Measurements from ENCODE around the gene MDFIC.
"Not testable (repeated sequence)": the region's sequence is repeated elsewhere in the genome, so short reads cannot be mapped to it uniquely, and the experiment has no call there.

MDFIC gene, protein sequence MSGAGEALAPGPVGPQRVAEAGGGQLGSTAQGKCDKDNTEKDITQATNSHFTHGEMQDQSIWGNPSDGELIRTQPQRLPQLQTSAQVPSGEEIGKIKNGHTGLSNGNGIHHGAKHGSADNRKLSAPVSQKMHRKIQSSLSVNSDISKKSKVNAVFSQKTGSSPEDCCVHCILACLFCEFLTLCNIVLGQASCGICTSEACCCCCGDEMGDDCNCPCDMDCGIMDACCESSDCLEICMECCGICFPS

DNA sequence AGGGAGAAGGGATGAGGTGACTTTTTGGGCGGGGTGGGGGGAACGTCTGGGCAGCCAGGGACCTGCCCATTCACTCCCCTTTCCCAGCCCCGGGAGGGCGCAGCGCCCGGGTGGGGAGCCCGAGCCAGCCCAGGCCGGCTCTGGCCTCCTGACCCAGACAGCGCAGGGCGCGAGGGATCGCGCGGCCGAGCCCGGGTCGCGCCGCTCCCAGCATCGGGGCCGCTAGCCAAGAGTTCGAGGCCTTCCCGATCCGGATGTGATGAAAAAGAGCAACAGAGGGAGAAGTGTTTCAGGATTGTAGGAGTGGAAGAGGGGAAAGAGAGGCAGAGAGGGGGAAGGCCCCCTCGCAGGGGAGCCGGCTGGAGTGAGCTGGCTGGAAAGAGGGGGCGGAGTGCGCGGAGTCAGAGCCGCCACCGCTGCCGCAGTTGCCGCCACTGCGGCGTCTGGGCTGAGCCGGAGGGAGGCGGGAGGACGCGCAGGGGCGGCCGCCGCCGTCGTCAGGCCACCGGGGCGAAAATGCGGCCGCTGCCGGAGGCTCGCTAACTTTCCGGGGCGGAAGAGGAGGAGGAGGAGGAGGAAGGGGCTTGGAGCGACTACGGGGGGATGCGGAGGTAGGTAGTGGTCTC, at the start of gene MDFIC:
TSS of gene MDFIC (plus strand) at position 69 of the 626 bp plus-strand sequence. CDS start 940 bp downstream, outside the sequence.
- no peak for DNase-seq

DNA sequence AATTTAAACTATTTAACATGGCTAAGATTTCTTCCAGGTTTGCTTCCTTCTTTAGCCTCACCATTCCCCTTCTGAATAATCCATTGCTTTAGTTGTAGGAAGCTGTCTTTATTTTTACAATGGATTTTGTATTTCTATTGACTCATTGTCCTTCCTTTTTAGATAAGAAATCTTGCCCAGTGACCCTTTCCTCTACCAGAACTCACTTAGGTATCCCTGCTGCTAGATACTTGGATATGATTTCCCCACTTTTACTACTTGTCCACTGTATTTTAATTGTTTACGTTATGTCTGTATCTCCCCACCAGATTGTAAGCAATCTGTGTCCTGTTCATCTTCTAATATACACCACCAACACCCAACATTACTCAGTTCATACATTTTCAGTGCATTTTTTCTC, 47.7 kb upstream of the MDFIC start:
- DNase-seq, result no peak

DNA sequence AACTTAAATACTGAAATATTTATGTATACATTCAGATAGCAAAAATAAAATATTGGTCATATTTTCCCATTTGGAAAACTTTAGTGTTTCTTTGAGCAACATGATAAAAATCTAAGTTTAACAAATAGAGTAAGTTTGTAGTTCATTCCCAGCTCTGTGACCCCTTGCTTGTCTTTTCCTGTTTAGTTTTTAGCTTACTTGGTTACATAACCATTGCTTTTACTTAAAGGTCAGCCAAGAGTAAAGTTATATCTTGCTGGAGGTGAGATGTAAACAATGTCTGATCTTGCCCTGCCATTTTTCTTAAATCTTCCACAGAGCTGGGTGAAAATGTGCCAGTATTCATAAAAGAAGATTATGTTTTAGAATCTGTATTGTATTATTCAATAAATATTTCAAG, 46.7 kb upstream of the MDFIC start:
- no peak for DNase-seq

DNA sequence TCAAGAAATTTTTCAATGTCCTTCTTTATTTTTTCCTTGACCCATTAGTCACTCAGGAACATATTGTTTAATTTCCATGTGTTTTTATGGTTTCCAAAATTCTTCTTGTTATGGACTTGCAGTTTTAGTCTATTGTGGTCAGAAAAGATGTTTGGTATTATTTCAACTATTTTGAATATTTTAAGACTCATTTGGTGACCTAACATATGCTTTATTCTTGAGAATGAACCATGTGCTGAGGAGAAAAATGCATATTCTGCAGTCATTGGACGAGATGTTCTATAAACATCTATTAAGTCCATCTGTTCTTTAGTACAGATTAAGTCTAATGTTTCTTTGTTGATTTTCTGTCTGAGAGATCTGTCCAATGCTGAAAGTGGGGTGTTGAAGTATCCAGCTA, 42.3 kb upstream of the MDFIC start:
- no peak for DNase-seq

DNA sequence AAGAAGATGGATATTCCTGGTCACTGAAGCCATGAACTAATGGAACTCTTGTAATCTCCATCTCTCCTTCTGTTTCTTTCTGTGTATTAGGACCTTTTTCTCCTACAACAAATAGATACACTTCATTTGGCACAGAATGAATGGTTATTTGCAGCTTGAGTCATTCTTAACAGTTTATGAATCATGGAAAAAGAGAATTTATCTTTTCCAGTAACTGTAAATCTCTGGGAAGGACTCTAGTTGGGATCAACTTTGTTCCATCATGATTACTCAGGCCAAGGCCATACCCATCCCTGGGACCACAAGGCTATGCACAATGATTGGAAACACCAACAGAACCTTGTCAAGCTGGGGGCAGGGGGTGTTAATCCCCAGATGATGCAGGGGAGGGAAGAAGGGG, 36.1 kb upstream of the MDFIC start:
- no peak for DNase-seq

DNA sequence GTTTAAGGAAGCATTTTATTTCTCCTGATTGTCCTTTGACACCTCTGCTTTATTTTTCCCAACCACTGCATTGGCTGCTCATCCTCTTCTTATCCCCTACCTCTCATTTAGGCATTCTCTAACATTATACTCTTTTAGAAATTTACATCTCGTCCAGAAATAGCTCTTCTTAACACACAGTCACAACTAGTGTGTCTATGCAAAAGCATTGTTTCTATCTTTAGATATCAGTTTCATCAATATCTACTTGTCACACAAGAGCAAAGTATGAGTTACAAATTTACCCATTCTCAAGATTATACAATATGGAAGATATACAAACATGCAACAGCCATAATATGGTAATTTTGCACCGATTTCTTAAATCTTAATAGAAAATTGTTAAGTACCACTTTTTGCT, 35.7 kb upstream of the MDFIC start:
- DNase-seq, result no peak

DNA sequence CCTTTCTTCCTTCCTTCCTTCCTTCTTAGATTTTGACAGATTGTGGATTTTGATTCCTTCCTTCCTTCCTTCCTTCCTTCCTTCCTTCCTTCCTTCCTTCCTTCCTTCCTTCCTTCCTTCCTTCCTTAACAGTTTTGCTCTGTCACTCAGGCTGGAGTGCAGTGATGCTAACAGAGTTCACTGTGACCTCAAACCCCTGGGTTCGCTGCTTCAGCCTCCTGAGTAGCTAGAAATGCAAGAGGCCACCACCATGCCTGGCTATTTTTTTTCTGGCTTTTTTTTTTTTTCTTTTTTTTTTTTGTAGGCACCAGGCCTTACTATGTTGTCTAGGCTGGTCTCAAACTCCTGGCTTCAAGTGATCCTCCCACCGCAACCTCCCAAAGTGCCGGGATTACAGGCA, 32.8 kb upstream of the MDFIC start:
- not testable (repeated sequence) for DNase-seq

DNA sequence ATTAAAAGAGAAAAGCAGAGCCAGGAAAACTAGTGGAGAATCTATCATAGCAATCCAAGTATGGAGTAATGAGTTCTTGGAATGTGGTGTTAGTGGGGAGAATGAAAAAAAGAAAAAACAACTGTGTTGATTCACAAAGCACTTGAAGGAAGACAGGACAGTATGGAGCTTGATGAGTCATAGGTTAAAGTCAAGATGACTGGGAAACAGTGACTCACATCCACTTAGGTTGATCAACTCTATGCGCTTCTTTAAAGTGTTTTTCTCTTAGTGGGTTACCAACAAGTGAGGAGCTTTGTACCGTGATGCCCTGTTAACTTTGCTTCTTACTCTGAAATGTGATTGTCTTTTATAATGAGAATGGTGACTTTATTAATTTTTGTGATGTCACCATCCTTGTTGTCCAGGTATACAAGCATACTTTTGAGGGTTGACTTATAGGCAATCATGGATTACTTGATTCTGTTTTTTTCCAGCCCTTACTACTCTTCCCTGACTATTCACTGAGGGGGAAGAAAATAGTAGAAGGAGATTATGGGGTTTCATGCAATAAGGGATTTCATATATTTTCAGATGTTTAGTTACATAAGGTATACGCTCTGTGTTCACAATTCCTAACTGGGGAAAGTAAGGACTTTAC, 32.1 kb upstream of the MDFIC start:
- DNase-seq, result no peak

DNA sequence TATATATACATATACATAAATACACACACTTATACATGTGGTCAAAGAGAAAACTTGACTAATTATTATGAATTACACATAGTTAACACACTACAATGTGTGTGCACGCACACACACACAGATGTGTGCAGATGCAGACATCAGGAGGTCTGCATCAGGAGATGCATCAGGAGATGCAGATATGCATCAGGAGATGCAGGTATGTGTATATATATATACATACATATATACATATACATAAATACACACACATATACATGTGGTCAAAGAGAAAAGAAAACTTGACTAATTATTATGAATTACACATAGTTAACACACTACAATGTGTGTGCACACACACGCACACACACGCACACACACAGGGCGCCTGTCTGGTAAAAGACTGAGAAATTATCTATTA, 31.3 kb upstream of the MDFIC start:
- DNase-seq, result no peak

DNA sequence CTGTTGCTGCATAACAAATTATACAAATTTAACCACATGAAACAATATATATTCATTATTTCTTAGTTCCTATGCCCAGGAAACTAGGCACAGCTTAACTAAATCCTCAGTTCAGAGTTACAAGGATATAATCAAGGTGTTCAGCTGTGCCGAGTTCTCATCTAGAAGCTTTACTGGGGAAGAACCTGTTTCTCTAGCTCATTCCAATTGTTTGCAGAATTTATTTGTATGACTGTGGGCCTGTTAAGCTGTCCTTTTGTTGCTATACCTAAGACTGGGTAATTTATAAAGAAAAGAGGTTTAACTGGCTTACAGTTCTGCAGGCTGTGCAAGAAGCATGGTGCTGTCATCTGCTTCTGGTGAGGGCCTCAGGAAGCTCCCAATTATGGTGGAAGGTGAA, 21.8 kb upstream of the MDFIC start:
- no peak for DNase-seq

DNA sequence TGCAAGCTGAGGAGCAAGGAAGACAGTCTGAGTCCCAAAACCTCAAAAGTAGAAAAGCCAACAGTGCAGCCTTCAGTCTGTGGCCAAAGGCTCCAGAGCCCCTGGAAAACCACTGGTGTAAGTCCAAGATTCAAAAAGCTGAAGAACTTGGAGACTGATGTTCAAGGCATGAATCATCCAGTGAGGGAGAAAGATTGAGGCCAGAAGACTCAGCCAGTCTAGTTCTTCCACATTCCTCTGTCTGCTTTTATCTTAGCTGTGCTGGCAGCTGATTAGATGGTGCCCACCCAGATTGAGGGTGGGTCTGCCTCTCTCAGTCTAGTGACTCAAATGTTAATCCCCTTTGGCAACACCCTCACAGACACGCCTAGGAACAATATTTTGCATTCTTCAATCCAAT, 20.1 kb upstream of the MDFIC start:
- no peak for DNase-seq

DNA sequence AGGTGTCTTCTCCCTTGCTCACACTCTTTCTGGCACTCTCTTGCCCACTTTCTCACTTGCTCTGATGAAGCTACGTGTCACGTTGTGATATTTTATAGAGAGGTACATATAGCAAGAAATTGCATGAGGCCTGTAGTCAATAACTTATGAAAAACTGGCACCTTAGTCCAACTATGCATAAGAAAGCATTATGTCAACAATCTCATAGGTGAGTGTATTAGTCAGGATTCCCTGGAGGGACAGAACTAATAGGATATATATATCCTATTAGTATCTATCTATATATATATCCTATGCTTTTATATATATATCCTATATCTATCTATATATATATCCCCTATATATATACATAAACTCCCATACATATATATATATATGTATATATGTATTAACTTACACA, 18.8 kb upstream of the MDFIC start:
- no peak for DNase-seq

DNA sequence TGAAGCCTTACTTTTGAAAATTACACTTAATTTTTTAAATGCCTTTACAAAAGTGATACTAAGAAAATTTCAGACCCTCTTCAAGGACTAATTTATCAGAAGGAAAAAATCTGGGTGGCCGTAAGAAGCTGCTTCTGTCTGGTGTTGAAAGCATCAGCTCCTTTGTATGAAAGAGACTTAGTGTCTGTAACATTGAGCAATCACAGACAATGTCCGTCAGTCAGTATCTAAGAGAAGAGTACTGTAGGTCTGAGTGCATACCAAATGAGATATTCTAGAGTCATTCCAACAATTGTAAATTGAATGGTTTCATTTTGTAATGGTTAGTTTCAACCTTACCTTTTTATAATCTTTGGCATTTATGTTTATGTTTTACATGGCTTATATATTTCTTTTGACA, 11.1 kb upstream of the MDFIC start:
- no peak for DNase-seq

DNA sequence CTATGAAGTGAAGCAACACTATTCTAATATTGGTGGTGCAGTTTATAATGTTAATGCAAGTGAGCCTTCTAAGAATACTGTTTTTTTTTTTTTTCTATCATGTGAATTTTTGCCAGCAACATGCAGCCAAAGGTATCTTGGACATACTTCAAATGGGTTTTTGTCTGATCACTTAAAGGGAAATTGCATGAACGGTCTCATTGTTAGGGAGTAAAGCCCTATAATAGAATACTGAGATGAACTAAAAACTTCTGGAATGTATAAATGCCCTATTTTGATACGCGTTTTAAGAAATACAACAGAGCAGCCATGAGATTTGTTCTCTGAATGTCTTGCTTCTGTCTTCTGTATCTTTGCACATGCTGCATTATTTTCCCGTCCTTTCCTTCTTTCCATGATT, 10.5 kb upstream of the MDFIC start:
- DNase-seq, result no peak

DNA sequence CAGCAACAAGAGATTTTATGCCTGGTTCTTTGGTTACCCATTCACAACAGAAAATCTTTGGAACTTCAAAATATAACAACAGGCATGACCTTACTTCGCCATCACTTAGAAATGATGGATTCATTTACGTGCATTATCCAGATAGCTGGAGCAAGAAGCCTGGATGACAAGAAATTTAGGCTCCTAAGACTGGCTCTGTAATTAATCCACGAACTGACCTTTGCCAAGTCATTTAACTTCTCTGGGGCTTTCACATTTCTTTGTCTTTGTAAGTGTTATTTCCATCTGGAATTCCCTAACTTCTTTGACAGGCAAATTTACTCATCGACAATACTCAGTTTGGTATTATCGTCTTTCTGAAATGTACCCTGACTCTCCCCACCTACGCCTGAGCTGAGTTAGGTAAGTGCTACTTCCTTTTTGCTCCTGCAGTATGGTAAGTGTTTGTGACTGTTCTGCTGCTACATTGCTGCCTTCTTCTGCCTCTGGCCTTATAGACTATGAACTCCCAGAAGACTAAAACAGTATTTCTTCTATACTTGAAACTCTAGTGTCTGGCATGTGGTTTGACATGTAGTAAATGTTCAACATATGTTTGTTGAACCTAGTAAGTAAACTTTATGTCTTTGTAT, 5.5 kb upstream of the MDFIC start:
- no peak for DNase-seq

DNA sequence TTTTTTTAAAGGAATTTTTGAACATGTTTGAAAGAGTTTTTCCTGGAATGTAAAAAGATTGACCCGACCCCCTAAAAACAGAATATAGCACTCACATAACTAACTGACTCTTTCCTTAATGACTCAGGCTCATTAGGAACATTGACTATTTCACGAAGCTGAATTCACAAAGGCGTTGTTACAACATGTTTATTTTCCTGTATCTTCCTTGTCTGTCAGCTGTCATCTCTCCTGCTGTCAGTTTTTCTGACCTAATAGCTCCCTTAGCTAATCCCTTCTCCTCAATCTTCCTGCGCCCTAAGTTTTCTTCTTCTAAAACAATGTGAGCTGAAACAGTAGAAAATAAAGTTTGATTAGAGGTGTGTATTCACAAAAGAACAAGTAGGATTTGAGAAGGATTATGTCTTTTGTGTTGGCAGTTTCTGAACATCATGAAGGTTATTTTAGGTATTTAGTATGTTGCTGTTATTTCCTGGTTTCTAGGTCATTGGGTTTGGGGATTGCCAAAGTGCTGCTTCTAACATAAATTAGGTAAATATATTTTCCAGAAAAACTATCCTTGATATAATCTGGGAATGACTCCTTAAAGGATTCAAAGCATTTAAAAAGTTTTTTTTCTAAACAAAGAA, 4.6 kb upstream of the MDFIC start:
- DNase-seq, result no peak

DNA sequence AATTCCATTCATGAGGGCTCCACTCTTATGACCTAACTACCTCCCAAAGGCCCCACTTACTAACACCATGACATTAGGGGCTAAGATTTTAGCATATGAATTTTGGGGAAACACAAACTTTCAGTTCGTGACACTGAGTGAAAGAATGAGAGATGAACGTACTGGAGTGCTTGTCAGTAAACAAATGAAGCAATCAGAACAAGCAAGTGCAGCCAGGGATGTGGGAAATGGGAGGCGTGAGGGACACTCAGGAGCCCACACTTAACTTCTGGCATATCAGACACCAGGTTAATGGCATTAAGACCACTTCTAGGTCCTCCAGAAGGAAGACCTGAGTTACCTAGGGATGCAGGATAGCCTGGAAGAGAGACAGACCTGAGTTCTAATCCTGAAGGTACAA, 2.3 kb upstream of the MDFIC start:
- no peak for DNase-seq

DNA sequence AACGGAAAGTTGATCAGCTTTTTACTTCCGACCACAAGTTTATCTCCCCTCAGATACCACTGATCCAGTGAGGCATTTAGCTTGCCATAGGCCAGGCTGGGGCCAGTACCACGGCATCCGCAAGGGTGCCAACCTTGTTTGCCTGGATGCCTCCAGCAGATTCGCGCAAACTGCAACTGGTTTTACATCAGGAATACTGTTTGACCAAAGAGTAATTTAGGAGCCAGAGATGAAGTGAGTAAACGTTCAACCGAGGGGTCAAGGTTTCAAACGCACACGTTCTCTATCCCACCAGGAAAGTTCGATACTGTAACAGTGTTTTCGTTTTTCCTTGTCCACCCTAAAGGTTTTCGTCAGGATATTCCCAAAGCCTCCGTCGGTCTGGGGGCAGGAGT, 266 bp upstream of the MDFIC start:
- DNase-seq, result no peak

DNA sequence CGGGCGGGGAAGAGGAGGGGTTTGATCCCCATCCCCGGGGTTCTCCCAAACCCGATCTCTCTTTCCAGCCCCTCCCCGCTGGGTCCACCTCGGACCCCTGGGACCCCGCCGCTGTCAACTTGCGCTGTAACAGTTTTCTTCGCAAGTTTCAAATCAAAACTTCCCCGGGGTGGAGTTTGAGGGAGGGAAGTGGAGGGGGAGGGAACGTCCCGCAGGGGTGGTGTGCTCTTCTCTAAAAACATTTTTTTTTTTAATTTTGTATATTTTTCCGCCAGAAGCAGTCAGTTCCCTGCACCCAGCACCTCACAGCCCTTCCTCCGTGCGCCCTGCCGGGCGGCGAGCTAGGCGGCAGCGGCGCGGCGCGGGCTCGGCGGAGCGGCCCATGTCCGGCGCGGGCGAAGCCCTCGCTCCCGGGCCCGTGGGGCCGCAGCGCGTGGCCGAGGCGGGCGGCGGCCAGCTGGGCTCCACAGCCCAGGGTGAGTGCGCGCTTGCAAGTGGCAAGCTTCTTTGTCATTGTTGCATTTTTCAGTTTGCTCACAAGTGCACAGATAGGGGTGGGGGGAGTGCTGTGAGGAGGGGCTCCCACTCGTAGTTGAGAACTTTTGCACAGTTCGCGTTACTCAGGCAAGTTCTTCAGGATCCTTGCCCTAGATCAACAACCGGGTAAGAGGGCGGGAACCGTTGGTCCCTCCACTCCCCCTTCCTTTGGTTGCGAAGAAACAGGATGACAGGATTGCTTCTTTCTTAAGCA, 933 bp downstream of the MDFIC start:
- no peak for DNase-seq

DNA sequence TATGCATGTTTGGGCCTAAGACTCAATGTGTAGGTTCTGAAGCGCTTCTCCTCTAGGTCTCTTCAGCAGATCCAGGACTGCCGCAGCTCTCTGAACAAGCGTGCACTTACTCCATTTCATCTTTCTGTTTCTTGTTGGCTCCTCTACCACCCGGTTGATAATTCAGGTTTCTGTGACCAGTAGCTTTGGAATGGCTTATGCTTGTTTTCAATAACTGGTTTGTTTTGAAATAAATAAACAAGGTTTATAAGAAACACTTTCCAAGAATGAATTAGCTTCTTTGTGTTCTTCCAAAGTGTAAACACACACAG, 1.5 kb downstream of the MDFIC start:
- DNase-seq, result no peak

DNA sequence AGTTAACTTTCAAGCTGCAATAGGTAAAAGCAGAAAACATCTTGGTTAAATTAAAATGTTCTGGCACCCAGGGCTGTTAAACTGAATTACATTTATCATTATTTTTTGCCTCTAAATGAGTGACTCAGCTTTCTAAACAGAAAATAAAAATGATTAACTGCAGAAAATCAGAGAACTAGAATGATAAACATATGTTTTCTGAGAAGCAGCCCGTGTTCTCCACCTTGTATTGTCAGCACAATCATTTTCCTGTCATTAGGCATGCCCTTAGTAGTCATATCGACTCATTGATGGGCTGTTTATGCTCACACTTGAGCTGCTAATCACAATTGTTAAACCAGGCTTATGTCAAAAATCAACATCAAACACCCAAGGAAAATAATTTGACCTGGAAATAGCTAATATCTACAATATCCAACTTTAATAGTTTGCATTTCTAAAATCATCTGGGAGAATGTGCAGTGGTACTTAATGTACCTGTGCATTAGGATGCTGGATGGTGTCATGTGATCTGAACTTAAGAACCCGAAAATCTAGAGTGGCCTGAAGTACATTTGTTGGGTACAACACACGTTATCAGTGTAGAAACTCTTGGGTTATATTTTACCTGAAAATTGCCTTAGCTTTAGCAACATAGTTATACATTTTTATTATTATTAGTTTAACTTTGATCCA, 2.3 kb downstream of the MDFIC start:
- DNase-seq, result no peak

DNA sequence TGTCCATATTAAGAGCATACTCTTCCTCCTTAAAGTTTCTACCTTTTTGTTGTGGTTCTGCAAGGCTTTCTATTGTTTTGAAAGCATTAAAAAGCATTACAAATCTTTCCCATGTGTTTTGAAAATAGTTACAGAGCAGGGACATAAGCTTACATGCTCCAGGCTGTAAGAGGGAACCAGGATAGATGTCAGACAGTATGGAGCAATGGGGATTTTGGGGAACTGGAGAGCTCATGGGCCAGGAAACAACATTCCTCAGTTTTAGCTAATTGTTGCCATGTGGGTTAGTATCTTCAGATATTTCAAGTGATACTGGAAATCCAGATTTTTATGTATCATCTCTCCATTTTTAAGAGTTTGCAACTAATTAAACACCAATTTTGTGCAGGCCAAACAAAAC, 3.5 kb downstream of the MDFIC start:
- DNase-seq, result no peak

DNA sequence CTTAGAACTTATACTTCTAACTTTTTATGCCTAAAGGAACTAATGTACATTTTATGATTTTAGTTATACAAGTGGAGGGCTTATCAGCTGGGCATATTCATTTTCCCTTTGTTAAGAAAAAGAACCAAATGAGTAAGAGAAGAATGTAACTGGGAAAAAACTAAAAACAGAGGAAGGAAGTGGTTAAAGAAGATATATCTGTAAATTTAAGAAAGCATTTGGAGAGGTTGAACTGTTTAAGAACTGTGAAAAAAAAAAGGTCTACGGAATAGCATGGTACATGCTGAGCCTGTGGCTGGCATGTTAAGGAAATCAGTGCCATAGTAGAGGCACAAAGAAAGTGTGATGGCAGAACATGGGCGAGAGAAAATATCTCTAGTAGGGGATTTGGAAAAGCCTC, 6.2 kb downstream of the MDFIC start:
- DNase-seq, result no peak
